Stimulated activated CD8-positive, alpha-beta memory T cell treated with anti-CD3 and anti-CD28 coated beads, Interleukin-7, amount 100 ng/mL, for 1 hour (primary cell): ENCODE measurements around the gene GNG12.
"Not testable (repeated sequence)": the region's sequence is repeated elsewhere in the genome, so short reads cannot be mapped to it uniquely, and the experiment has no call there.

Experiments used
- DNase-seq, 2 donors: peaks; one replicate each; pipeline ENCODE4 v3.0.0-alpha.2; 2020; ENCODE audit warnings: low read depth in 2 of 2

GNG12 gene

GRCh38 chr1:67683766-67684525, 149.3 kb downstream of the GNG12 start:
- no peak for DNase-seq

GRCh38 chr1:67683316-67683715, 150.0 kb downstream of the GNG12 start:
- no peak for DNase-seq

- no peak for DNase-seq
Observed at GRCh38 chr1:67682659-67683197, 150.5 kb downstream of the GNG12 start.

DNA sequence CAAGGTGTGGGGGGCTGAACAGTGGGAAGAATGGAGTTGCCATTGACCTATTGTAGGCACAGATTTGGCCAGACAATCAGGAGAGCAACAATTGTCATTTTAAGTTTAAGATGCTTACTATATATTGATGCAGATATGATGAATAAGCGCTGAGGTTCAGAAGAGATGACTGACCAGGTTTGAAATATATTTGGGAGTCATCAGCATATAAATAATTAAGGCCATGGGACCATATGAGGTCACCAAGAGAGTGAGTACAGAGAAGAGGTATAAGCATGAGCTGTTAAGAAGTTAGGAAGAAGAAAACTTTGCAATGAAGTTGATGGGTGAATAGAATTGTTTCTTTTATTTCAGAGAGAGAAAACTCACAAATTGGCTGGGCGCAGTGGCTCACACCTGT, 152.8 kb downstream of the GNG12 start:
- DNase-seq, result no peak

DNA sequence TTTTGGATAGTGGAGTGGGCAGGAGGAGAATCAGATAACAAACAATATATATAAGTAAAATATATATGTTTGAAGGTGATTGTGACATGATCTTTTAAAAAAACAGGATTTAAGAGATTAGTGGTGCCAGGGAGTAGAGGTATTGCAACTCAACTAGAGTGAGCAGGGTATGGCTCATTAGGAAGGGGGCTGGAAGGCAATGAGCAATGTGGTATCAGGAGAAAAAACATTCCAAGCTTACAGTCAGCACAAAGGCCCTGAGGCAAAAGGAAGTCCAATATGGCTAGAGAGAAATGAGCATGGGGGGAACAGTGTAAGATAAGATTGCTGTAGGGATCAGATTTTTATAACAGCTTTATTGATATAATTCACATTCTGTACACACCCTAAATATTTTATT, 153.6 kb downstream of the GNG12 start:
- DNase-seq, result no peak

GRCh38 chr1:67677930-67678329, 155.3 kb downstream of the GNG12 start:
- no peak for DNase-seq

- DNase-seq, result no peak
Observed at GRCh38 chr1:67677408-67677807, 155.9 kb downstream of the GNG12 start.

GRCh38 chr1:67676946-67677345, 156.3 kb downstream of the GNG12 start:
- no peak for DNase-seq

DNA sequence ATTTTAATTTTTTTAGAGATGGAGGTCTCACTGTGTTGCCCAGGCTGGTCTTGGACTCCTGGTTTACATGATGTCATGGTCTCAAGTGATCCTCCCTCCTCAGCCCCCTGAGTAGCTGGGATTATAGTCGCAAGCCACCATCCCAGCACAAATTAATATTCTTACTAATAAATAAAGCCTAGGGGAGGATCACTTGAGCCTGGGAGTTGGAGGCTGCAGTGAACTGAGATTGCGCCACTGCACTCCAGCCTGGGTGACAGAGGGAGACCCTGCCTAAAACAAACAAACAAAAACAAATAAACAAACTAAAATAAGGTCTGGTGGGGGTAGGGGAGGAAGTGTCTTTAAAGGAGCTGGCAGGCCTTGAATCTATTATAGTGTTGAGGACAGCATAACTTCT, 157.0 kb downstream of the GNG12 start:
- no peak for DNase-seq

DNA sequence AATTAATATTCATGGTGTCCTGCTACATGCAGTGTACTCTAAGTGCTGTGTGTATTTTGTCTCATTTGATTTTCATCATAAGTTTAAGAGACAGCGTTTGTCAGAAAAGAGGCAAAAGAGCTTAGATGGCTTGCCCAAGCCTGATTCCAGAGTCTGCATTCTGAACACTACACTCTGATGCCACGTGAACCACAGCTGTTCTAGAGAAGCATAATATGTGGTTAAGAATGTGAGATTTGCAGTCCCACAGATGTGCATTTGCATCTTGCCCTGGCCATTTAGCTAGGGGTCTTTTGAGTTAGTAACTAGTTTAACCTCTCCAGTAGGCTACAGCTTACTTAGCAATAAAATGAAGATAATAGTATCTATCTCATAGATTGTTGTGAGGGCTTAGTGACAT, 157.5 kb downstream of the GNG12 start:
- DNase-seq, result no peak

DNA sequence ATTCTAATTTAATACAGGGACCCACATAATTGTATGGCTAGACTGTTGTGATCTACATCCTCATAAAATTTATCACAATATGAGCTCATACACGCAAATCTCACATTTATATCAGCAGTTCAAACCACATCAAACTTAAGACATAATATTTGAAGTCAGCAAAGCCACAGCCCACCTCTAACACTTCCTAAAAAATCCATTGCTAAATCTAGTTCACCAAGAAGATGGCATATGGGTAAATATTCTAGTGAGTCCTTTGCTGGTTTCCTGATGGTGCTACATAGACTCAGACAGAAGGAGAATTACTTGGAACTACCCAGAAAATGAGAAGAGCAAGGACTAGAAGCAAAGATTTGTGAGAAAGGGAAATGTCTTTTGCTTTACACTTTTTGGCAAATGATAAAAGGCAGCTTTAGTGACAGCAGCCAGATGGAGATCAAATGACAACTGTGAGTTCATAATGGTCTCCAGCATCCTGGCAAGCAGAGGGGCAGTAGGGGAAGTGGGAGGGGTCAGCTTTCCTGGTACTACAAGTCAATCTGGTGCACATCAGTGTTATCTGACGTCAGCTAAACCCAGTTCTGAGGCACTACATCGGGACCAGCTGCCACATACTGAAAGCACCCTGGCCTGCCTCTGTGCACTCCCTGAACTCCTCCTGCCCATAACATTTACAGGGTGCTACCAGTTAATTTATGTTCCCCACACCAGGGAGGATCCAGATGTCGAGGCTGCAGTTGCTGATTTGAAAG, 158.8 kb downstream of the GNG12 start:
- no peak for DNase-seq

GRCh38 chr1:67673468-67674201, 159.6 kb downstream of the GNG12 start:
- no peak for DNase-seq

- no peak for DNase-seq
Observed at GRCh38 chr1:67672260-67672803, 160.9 kb downstream of the GNG12 start.

- DNase-seq, result no peak
Observed at GRCh38 chr1:67668660-67669059, 164.6 kb downstream of the GNG12 start.

DNA sequence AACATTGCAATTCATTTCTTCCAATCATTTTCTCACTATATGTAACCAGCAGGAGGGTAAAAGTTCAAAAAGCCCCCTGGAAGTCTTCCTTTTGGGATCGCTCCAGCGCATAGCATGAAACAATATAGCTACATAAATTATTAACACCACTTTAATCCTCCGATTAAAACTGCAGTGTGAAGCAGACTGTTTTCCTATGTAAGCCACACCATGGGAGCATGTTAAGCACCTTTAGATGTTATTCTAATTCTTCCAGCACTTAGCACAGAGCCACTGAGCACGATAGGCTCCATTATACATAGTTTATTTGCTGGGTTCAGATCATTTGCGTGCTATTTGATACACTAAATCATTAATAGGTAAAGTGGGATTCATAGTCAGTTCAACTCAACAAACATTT, 166.6 kb downstream of the GNG12 start:
- DNase-seq, result no peak

DNA sequence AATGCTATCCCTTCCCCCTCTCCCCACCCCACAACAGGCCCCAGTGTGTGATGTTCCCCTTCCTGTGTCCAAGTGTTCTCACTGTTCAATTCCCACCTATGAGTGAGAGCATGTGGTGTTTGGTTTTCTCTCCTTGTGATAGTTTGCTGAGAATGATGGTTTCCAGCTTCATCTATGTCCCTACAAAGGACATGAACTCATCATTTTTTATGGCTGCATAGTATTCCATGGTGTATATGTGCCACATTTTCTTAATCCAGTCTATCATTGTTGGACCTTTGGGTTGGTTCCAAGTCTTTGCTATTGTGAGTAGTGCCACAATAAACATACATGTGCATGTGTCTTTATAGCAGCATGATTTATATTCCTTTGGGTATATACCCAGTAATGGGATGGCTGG, 168.0 kb downstream of the GNG12 start:
- DNase-seq, result not testable (repeated sequence)

DNA sequence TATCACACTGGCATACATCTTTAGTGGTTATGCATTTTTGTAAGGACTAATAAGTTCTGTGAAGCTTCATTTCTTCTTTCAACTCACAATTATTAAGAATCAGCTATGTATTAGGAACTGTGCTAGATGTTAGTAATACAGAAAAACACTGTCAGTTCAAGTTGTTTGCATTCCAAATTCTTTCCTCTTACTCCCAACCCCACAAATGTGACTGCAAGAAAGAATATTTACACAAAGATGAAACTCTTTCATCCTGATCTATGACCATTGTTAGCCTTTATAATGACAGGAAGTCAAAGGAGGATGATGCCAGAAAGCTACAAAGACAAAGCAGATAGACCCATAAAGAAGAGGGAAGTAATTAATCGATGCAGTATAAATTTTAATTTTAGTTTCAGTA, 169.2 kb downstream of the GNG12 start:
- no peak for DNase-seq

DNA sequence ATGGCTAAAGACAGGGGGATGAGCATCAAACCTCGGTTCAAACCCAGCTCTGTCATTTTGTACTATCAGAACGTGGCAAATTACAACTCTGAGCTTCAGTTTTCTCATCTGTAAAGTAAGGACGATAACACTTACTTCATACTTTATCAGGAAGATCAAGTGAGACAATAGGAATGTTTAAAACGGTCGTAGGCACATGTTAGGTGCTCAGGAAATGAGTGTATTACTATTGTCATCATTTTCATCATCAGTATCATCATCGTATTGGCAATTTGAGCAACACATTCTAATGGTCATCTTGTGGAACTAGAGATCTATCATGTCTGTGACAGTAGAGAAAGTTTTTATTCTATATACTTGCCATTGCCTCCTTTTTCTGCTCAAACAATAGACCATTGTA, 170.4 kb downstream of the GNG12 start:
- DNase-seq, result no peak

DNA sequence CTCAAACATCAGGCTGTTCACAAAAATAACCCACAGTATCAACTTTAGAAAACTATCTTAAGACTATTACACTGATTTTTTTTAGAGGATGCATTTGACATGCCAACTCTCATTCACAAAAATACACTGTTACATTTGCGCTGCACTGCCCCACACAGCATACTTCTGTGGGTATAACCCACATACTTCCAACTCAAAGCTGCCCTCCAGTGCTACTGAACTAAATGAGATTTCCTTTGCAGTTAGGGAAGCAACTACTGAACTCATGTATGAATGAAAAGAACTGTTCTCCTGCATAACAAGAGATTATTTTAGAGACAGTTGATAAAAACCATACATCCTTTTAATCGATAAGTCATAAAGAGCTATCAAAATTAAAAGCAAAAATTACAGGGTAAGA, 174.0 kb downstream of the GNG12 start:
- no peak for DNase-seq

DNA sequence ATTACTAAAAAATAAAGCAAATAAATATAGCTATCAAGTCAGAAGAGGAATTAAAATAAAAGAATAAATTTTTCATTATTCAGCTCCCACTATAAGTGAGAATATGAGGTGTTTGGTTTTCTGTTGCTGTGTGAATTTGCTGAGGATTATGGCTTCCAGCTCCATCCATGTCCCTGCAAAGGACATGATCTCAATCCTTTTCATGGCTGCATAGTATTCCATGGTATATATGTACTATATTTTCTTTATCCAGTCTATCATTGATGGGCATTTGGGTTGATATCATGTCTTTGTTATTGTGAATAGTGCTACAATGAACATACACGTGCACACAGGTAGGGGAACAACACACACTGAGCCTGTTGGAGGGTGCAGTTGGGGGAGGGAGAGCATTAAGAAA, 176.1 kb downstream of the GNG12 start:
- not testable (repeated sequence) for DNase-seq

- DNase-seq, result no peak
Observed at GRCh38 chr1:67655581-67655980, 177.7 kb downstream of the GNG12 start.

- no peak for DNase-seq
Observed at GRCh38 chr1:67653304-67653703, 180.0 kb downstream of the GNG12 start.
